GM10248 (cell line): ENCODE measurements around the gene BCAS4.

Experiments
- CTCF ChIA-PET: fragments of 300-600 bp; sonication (Branson Sonifier 250); formaldehyde crosslinking; extraction: SDS; loops from one replicate; lab custom pipeline; 2021; ENCODE audit warnings: antibody characterized with exemption; lab: Yijun Ruan, JAX
- POLR2A ChIA-PET: fragments of 350-650 bp; sonication (Branson Sonifier 250); formaldehyde crosslinking; extraction: SDS; loops from one replicate; lab custom pipeline; 2020; ENCODE audit warnings: antibody characterized with exemption; lab: Yijun Ruan, JAX
- DNase-seq: peaks from one replicate; pipeline ENCODE4 v3.0.0; 2012; ENCODE audit errors: extremely low spot score
- CTCF ChIP-seq: IDR thresholded peaks from 2 replicates; pipeline ENCODE4 v1.5.1; 2012; ENCODE audit warnings: mild to moderate bottlenecking, low read depth; ENCODE audit errors: extremely low read depth, missing control alignments, control extremely low read depth

The BCAS4 gene

GRCh38 chr20:50848341-50848808, 53.5 kb downstream of the BCAS4 start:
- ChIA-PET CTCF (interaction anchor here (0.9 to 3.0 kb wide), 5 partner anchors 17 to 144 kb away, joined by 3 to 11 read pairs (median 5); partner anchors contain the start of genes ADNP and BCAS4), POLR2A (no interaction called here)
- no peak for TF ChIP-seq CTCF
- DNase-seq: no peak

- ChIA-PET CTCF (interaction anchor here (0.9 to 1.8 kb wide), 5 partner anchors 17 to 143 kb away, joined by 3 to 7 read pairs (median 3); partner anchors contain the start of gene BCAS4), POLR2A (no interaction called here)
- DNase-seq: peak; percentile 58
- no peak for TF ChIP-seq CTCF
These were observed 54.2 kb downstream of the BCAS4 start for GRCh38 chr20:50848846-50849673.

GRCh38 chr20:50850721-50851286, 55.9 kb downstream of the BCAS4 start:
- no peak for TF ChIP-seq CTCF
- ChIA-PET POLR2A (no interaction called here), CTCF (no interaction called here)
- DNase-seq: no peak

GRCh38 chr20:50852085-50852484, 57.2 kb downstream of the BCAS4 start:
- CTCF ChIA-PET: no interaction called here
- TF ChIP-seq CTCF: no peak
- POLR2A ChIA-PET: no interaction called here
- DNase-seq: no peak

- ChIA-PET POLR2A (interaction anchor here (0.7 kb wide), 1 partner anchor 686 kb away, joined by 6 read pairs; no protein-coding TSS in a partner anchor), CTCF (no interaction called here)
- DNase-seq: no peak
- no peak for TF ChIP-seq CTCF
These were observed 59.8 kb downstream of the BCAS4 start for GRCh38 chr20:50854506-50855249.
